Suppressor macrophage treated with lipopolysaccharide for 4 hours (primary cell): ENCODE data around the gene GPHB5.
"Not testable (repeated sequence)": the region's sequence is repeated elsewhere in the genome, so short reads cannot be mapped to it uniquely, and the experiment has no call there.

ENCODE experiments used
- DNase-seq: peaks from one replicate; pipeline ENCODE4 v3.0.0-alpha.2; 2020

GPHB5 gene

GRCh38 chr14:63318835-63319234 is at the start of gene GPHB5:
Gene GPHB5 (minus strand): TSS chr14:63318935. CDS start chr14:63317849, 1,086 bp downstream.
- DNase-seq, result no peak

- DNase-seq, result no peak
Measured at GRCh38 chr14:63367742-63368364, 49.1 kb upstream of the GPHB5 start.

- DNase-seq, result no peak
Measured at GRCh38 chr14:63362389-63362819, 43.7 kb upstream of the GPHB5 start.

GRCh38 chr14:63361790-63362189 is 43.1 kb upstream of the GPHB5 start:
- no peak for DNase-seq

- no peak for DNase-seq
Measured at GRCh38 chr14:63357841-63358240, 39.1 kb upstream of the GPHB5 start.

- DNase-seq, result no peak
Measured at GRCh38 chr14:63345826-63346225, 27.1 kb upstream of the GPHB5 start.

- DNase-seq, result no peak
Measured at GRCh38 chr14:63344336-63344735, 25.6 kb upstream of the GPHB5 start.

- no peak for DNase-seq
Measured at GRCh38 chr14:63343878-63344277, 25.1 kb upstream of the GPHB5 start.

GRCh38 chr14:63342371-63342770 is 23.6 kb upstream of the GPHB5 start:
- no peak for DNase-seq

GRCh38 chr14:63328787-63329737 is 10.3 kb upstream of the GPHB5 start:
- no peak for DNase-seq

- no peak for DNase-seq
Measured at GRCh38 chr14:63326840-63327239, 8.1 kb upstream of the GPHB5 start.

GRCh38 chr14:63322897-63323573 is 4.3 kb upstream of the GPHB5 start:
- DNase-seq, result no peak

GRCh38 chr14:63322472-63322871 is 3.7 kb upstream of the GPHB5 start:
- DNase-seq, result no peak

- no peak for DNase-seq
Measured at GRCh38 chr14:63308723-63309317, 9.9 kb downstream of the GPHB5 start.

- DNase-seq, result not testable (repeated sequence)
Measured at GRCh38 chr14:63304429-63304828, 14.3 kb downstream of the GPHB5 start.

GRCh38 chr14:63301891-63302534 is 16.7 kb downstream of the GPHB5 start:
- DNase-seq, result no peak

- no peak for DNase-seq
Measured at GRCh38 chr14:63300854-63301253, 17.9 kb downstream of the GPHB5 start.

- no peak for DNase-seq
Measured at GRCh38 chr14:63299351-63300110, 19.2 kb downstream of the GPHB5 start.

- no peak for DNase-seq
Measured at GRCh38 chr14:63297372-63298063, 21.2 kb downstream of the GPHB5 start.

- DNase-seq, result no peak
Measured at GRCh38 chr14:63296060-63296563, 22.6 kb downstream of the GPHB5 start.

GRCh38 chr14:63295231-63295685 is 23.5 kb downstream of the GPHB5 start:
- no peak for DNase-seq
